Natural killer cell treated with Interleukin-12 subunit alpha and Interleukin-12 subunit beta and Interleukin-15 and Interleukin-18, amount 100 ng/mL, for 72 hours (primary cell): ENCODE measurements around the gene HBB. TPM values are rescaled to one million over a fixed set of nuclear protein-coding genes. Genes with fewer than 3 reads are reported as not detected.

Source experiments
- ATAC-seq, 2 donors: fragments of 150-1000 bp; cut with Tn5 transposase in 1 of 2; sonication (Bioruptor Pico), chemical (Tn5 transposase) in 1 of 2; 2 replicates each; pipeline ENCODE4 v1.10.0; 2021
- DNase-seq: peaks from one replicate; pipeline ENCODE4 v3.0.0; 2022; ENCODE audit warnings: low spot score
- H3K27ac Mint-ChIP-seq, 2 donors: 1 replicate in 1 of 2; 2 replicates in 1 of 2; pipeline ENCODE4 v1.8.0; 2022; ENCODE audit warnings: mixed read lengths in 2 of 2, mild to moderate bottlenecking in 1 of 2, moderate library complexity in 1 of 2
- H3K27me3 Mint-ChIP-seq, 2 donors: 1 replicate in 1 of 2; 2 replicates in 1 of 2; pipeline ENCODE4 v1.8.0; 2022; ENCODE audit warnings: mixed read lengths in 2 of 2
- H3K36me3 Mint-ChIP-seq: one replicate; pipeline ENCODE4 v1.8.0; 2022; ENCODE audit warnings: mixed read lengths
- H3K4me1 Mint-ChIP-seq, 2 donors: 1 replicate in 1 of 2; 2 replicates in 1 of 2; pipeline ENCODE4 v1.8.0; 2022; ENCODE audit warnings: low read depth in 2 of 2, mixed read lengths in 2 of 2, mild to moderate bottlenecking in 1 of 2
- H3K4me3 Mint-ChIP-seq: one replicate; pipeline ENCODE4 v1.8.0; 2022; ENCODE audit warnings: mixed read lengths
- H3K9me3 Mint-ChIP-seq: 2 replicates; pipeline ENCODE4 v1.8.0; 2022; ENCODE audit warnings: mixed read lengths
- total RNA-seq, 2 donors: library from RNA; stranded (reverse); gene quantifications; one replicate each; pipeline ENCODE4 v1.2.3, GENCODE V29; 2022

HBB gene
- total RNA-seq, 2 donors from 2014 or later, result not detected

GRCh38 chr11:5240458-5240857, 13.6 kb upstream of the HBB start:
- Mint-ChIP-seq H3K36me3 (no peaks in the 10 kb centered on the region), H3K9me3 (no peaks in the 10 kb centered on the region), H3K27ac (no peak overlapping the region), H3K27me3 (peaks cover 3 to 34% of the 10 kb centered on the region in 2 donors), H3K4me3 (no peak overlapping the region), H3K4me1 (no peaks in the 10 kb centered on the region)
- ATAC-seq (no peak), DNase-seq (no peak)

- Mint-ChIP-seq H3K27me3 (peaks cover 3 to 34% of the 10 kb centered on the region in 2 donors), H3K4me1 (no peaks in the 10 kb centered on the region), H3K36me3 (no peaks in the 10 kb centered on the region), H3K9me3 (no peaks in the 10 kb centered on the region), H3K4me3 (no peak overlapping the region), H3K27ac (no peak overlapping the region)
- ATAC-seq (no peak), DNase-seq (no peak)
Measured at GRCh38 chr11:5240056-5240455, 13.2 kb upstream of the HBB start.

GRCh38 chr11:5239046-5239445, 12.2 kb upstream of the HBB start:
- Mint-ChIP-seq H3K36me3 (no peaks in the 10 kb centered on the region), H3K9me3 (no peaks in the 10 kb centered on the region), H3K4me1 (no peaks in the 10 kb centered on the region), H3K27ac (no peak overlapping the region), H3K4me3 (no peak overlapping the region), H3K27me3 (peaks cover 3 to 34% of the 10 kb centered on the region in 2 donors)
- ATAC-seq (no peak), DNase-seq (no peak)

GRCh38 chr11:5238486-5238885, 11.6 kb upstream of the HBB start:
- Mint-ChIP-seq H3K4me3 (no peak overlapping the region), H3K36me3 (no peaks in the 10 kb centered on the region), H3K4me1 (no peaks in the 10 kb centered on the region), H3K27me3 (peaks cover 3 to 34% of the 10 kb centered on the region in 2 donors), H3K9me3 (no peaks in the 10 kb centered on the region), H3K27ac (no peak overlapping the region)
- no peak for DNase-seq
- ATAC-seq, result no peak

GRCh38 chr11:5237420-5237819, 10.5 kb upstream of the HBB start:
- H3K27me3 Mint-ChIP-seq, result peaks cover 3 to 34% of the 10 kb centered on the region in 2 donors
- ATAC-seq (no peak), DNase-seq (no peak)
- no peaks in the 10 kb centered on the region for H3K9me3 Mint-ChIP-seq
- H3K36me3 Mint-ChIP-seq, result no peaks in the 10 kb centered on the region
- H3K4me1 Mint-ChIP-seq, result no peaks in the 10 kb centered on the region
- H3K27ac Mint-ChIP-seq, result no peak overlapping the region
- no peak overlapping the region for H3K4me3 Mint-ChIP-seq

- Mint-ChIP-seq H3K4me3 (no peak overlapping the region), H3K4me1 (no peaks in the 10 kb centered on the region), H3K27ac (no peak overlapping the region), H3K9me3 (no peaks in the 10 kb centered on the region), H3K27me3 (peaks cover 3 to 23% of the 10 kb centered on the region in 2 donors), H3K36me3 (no peaks in the 10 kb centered on the region)
- ATAC-seq (no peak), DNase-seq (no peak)
Measured at GRCh38 chr11:5235364-5236095, 8.7 kb upstream of the HBB start.

- no peaks in the 10 kb centered on the region for H3K36me3 Mint-ChIP-seq
- DNase-seq, result no peak
- H3K4me3 Mint-ChIP-seq, result no peak within 1 kb of the TSS
- no peaks in the 10 kb centered on the region for H3K9me3 Mint-ChIP-seq
- ATAC-seq, result no peak
- no peaks in the 10 kb centered on the region for H3K4me1 Mint-ChIP-seq
- peaks cover 3 to 23% of the 10 kb centered on the region in 2 donors for H3K27me3 Mint-ChIP-seq
- H3K27ac Mint-ChIP-seq, result no peak within 1 kb of the TSS
Measured at GRCh38 chr11:5234381-5234834, 7.5 kb upstream of the HBB start, which contains the start of gene HBD. Gene HBD, minus strand, starts transcription at chr11:5234483. Its CDS starts 50 bp downstream, at chr11:5234433.

GRCh38 chr11:5233307-5233706, 6.4 kb upstream of the HBB start:
- Mint-ChIP-seq H3K36me3 (no peaks in the 10 kb centered on the region), H3K4me3 (no peak overlapping the region), H3K9me3 (no peaks in the 10 kb centered on the region), H3K4me1 (no peaks in the 10 kb centered on the region), H3K27ac (no peak overlapping the region), H3K27me3 (peaks cover 3 to 14% of the 10 kb centered on the region in 2 donors)
- ATAC-seq (no peak), DNase-seq (no peak)

GRCh38 chr11:5232821-5233220, 6.0 kb upstream of the HBB start:
- ATAC-seq (no peak), DNase-seq (no peak)
- H3K4me1 Mint-ChIP-seq, result no peaks in the 10 kb centered on the region
- no peaks in the 10 kb centered on the region for H3K9me3 Mint-ChIP-seq
- H3K4me3 Mint-ChIP-seq, result no peak overlapping the region
- peaks cover 3 to 14% of the 10 kb centered on the region in 2 donors for H3K27me3 Mint-ChIP-seq
- H3K36me3 Mint-ChIP-seq, result no peaks in the 10 kb centered on the region
- no peak overlapping the region for H3K27ac Mint-ChIP-seq

GRCh38 chr11:5232176-5232575, 5.3 kb upstream of the HBB start:
- H3K27ac Mint-ChIP-seq, result no peak overlapping the region
- peaks cover 0 to 8% of the 10 kb centered on the region in 2 donors for H3K27me3 Mint-ChIP-seq
- H3K4me3 Mint-ChIP-seq, result no peak overlapping the region
- H3K36me3 Mint-ChIP-seq, result no peaks in the 10 kb centered on the region
- no peak for ATAC-seq
- H3K4me1 Mint-ChIP-seq, result no peaks in the 10 kb centered on the region
- H3K9me3 Mint-ChIP-seq, result no peaks in the 10 kb centered on the region
- no peak for DNase-seq

GRCh38 chr11:5231111-5231510, 4.2 kb upstream of the HBB start:
- DNase-seq (no peak), ATAC-seq (no peak)
- Mint-ChIP-seq H3K9me3 (no peaks in the 10 kb centered on the region), H3K27ac (no peak overlapping the region), H3K36me3 (no peaks in the 10 kb centered on the region), H3K4me3 (no peak overlapping the region), H3K27me3 (peaks cover 0 to 6% of the 10 kb centered on the region in 2 donors), H3K4me1 (no peaks in the 10 kb centered on the region)

GRCh38 chr11:5230266-5230665, 3.4 kb upstream of the HBB start:
- H3K4me1 Mint-ChIP-seq, result no peaks in the 10 kb centered on the region
- DNase-seq, result no peak
- H3K27me3 Mint-ChIP-seq, result no peaks in the 10 kb centered on the region
- no peak for ATAC-seq
- H3K36me3 Mint-ChIP-seq, result no peaks in the 10 kb centered on the region
- H3K4me3 Mint-ChIP-seq, result no peak overlapping the region
- no peak overlapping the region for H3K27ac Mint-ChIP-seq
- H3K9me3 Mint-ChIP-seq, result no peaks in the 10 kb centered on the region

GRCh38 chr11:5229796-5230195, 2.9 kb upstream of the HBB start:
- ATAC-seq (no peak), DNase-seq (no peak)
- no peak overlapping the region for H3K27ac Mint-ChIP-seq
- no peaks in the 10 kb centered on the region for H3K27me3 Mint-ChIP-seq
- no peak overlapping the region for H3K4me3 Mint-ChIP-seq
- H3K36me3 Mint-ChIP-seq, result no peaks in the 10 kb centered on the region
- H3K9me3 Mint-ChIP-seq, result no peaks in the 10 kb centered on the region
- H3K4me1 Mint-ChIP-seq, result no peaks in the 10 kb centered on the region

GRCh38 chr11:5229356-5229755, 2.5 kb upstream of the HBB start:
- H3K4me1 Mint-ChIP-seq, result no peaks in the 10 kb centered on the region
- H3K27me3 Mint-ChIP-seq, result no peaks in the 10 kb centered on the region
- H3K9me3 Mint-ChIP-seq, result no peaks in the 10 kb centered on the region
- no peak for ATAC-seq
- H3K27ac Mint-ChIP-seq, result no peak overlapping the region
- no peak overlapping the region for H3K4me3 Mint-ChIP-seq
- H3K36me3 Mint-ChIP-seq, result no peaks in the 10 kb centered on the region
- DNase-seq, result no peak

- Mint-ChIP-seq H3K4me3 (no peak overlapping the region), H3K36me3 (no peaks in the 10 kb centered on the region), H3K9me3 (no peaks in the 10 kb centered on the region), H3K4me1 (no peaks in the 10 kb centered on the region), H3K27me3 (no peaks in the 10 kb centered on the region), H3K27ac (no peak overlapping the region)
- ATAC-seq (no peak), DNase-seq (no peak)
Measured at GRCh38 chr11:5228124-5228523, 1.3 kb upstream of the HBB start.
